ENCODE results near the gene ATP11A.
"Not testable (repeated sequence)": the region's sequence is repeated elsewhere in the genome, so short reads cannot be mapped to it uniquely, and the experiment has no call there.

The ATP11A gene

GRCh38 chr13:112779856-112780604 lies 90.2 kb downstream of the ATP11A start:
- DNase-seq: no peak

- DNase-seq: no peak
These were observed 91.4 kb downstream of the ATP11A start for GRCh38 chr13:112781287-112781686.

- no peak for DNase-seq
These were observed 92.1 kb downstream of the ATP11A start for GRCh38 chr13:112781881-112782361.

GRCh38 chr13:112782429-112783010 lies 92.7 kb downstream of the ATP11A start:
- DNase-seq: no peak

- no peak for DNase-seq
These were observed 93.5 kb downstream of the ATP11A start for GRCh38 chr13:112783135-112783977.

GRCh38 chr13:112783978-112784371 lies 94.1 kb downstream of the ATP11A start:
- no peak for DNase-seq

- DNase-seq: no peak
These were observed 95.1 kb downstream of the ATP11A start for GRCh38 chr13:112784811-112785482.

GRCh38 chr13:112785483-112785856 lies 95.6 kb downstream of the ATP11A start:
- DNase-seq: no peak

GRCh38 chr13:112786810-112787209 lies 97.0 kb downstream of the ATP11A start:
- DNase-seq: not testable (repeated sequence)

- DNase-seq: no peak
These were observed 101.2 kb downstream of the ATP11A start for GRCh38 chr13:112790735-112791641.

GRCh38 chr13:112791663-112792440 lies 102.0 kb downstream of the ATP11A start:
- no peak for DNase-seq

- no peak for DNase-seq
These were observed 102.7 kb downstream of the ATP11A start for GRCh38 chr13:112792511-112792910.

GRCh38 chr13:112793545-112794445 lies 104.0 kb downstream of the ATP11A start:
- DNase-seq: no peak

GRCh38 chr13:112795277-112795676 lies 105.4 kb downstream of the ATP11A start:
- DNase-seq: no peak

- DNase-seq: no peak
These were observed 106.5 kb downstream of the ATP11A start for GRCh38 chr13:112796190-112796915.

GRCh38 chr13:112799394-112799793 lies 109.6 kb downstream of the ATP11A start:
- DNase-seq: no peak

- DNase-seq: no peak
These were observed 110.2 kb downstream of the ATP11A start for GRCh38 chr13:112800057-112800456.

GRCh38 chr13:112800807-112801206 lies 111.0 kb downstream of the ATP11A start:
- not testable (repeated sequence) for DNase-seq

- DNase-seq: no peak
These were observed 113.0 kb downstream of the ATP11A start for GRCh38 chr13:112802802-112803195.

Measured in activated CD4-positive, alpha-beta T cell treated with anti-CD3 and anti-CD28 coated beads, Interleukin-2, amount 50 U/mL, for 1 hour (primary cell).